Heart left ventricle (tissue), 16 donors: ENCODE measurements around the gene NYAP2. TPM values are rescaled to one million over a fixed set of nuclear protein-coding genes. Genes with fewer than 3 reads are reported as not detected.

ENCODE experiments used
- ATAC-seq, 4 donors: fragments of 200-7000 bp; cut with Tn5 transposase; one replicate each; pipeline ENCODE4 v1.9.1; 2020 to 2022; ENCODE audit warnings: moderate library complexity in 4 of 4, mild to moderate bottlenecking in 3 of 4, moderate number of reproducible peaks in 1 of 4
- DNase-seq, 5 donors: peaks; one replicate each; pipeline ENCODE4 v3.0.0-alpha.2; 2020
- H3K27ac ChIP-seq, 12 donors: fragments of 200-600 bp; sonication (generic) in 4 of 12; one replicate each; pipeline versions ENCODE4 v1.5.0 to v1.8.0; 2016 to 2022; ENCODE audit warnings: mild to moderate bottlenecking in 2 of 12
- H3K27me3 ChIP-seq, 9 donors: fragments of 200-600 bp; sonication (generic) in 2 of 9; one replicate each; pipeline versions ENCODE4 v1.5.1 to v1.8.0; 2016 to 2022; ENCODE audit warnings: mild to moderate bottlenecking in 3 of 9
- H3K36me3 ChIP-seq, 9 donors: fragments of 200-600 bp; sonication (generic) in 2 of 9; one replicate each; pipeline versions ENCODE4 v1.5.0 to v1.8.0; 2018 to 2022; ENCODE audit warnings: mild to moderate bottlenecking in 2 of 9
- H3K4me1 ChIP-seq, 12 donors: fragments of 200-600 bp; sonication (generic) in 4 of 12; one replicate each; pipeline versions ENCODE4 v1.5.0 to v1.8.0; 2016 to 2022; ENCODE audit warnings: mild to moderate bottlenecking in 3 of 12
- H3K4me3 ChIP-seq, 12 donors: fragments of 200-600 bp; sonication (generic) in 4 of 12; one replicate each; pipeline versions ENCODE4 v1.5.0 to v1.8.0; 2017 to 2022; ENCODE audit warnings: mild to moderate bottlenecking in 9 of 12, moderate library complexity in 4 of 12
- H3K9me3 ChIP-seq, 12 donors: fragments of 200-600 bp; sonication (generic) in 4 of 12; one replicate each; pipeline versions ENCODE4 v1.5.0 to v1.8.0; 2016 to 2022; ENCODE audit warnings: mild to moderate bottlenecking in 1 of 12
- CTCF ChIP-seq, 12 donors: fragments of 200-600 bp; sonication (generic) in 4 of 12; IDR thresholded peaks; one replicate each; pipeline versions ENCODE4 v1.5.0 to v1.8.0; 2018 to 2022; ENCODE audit warnings: antibody characterized with exemption in 12 of 12, mild to moderate bottlenecking in 5 of 12
- POLR2A ChIP-seq, 2 donors: fragments of 450-650 bp; IDR thresholded peaks; one replicate each; pipeline ENCODE4 v1.6.1; 2017; ENCODE audit warnings: antibody characterized with exemption in 2 of 2, mild to moderate bottlenecking in 2 of 2, moderate library complexity in 2 of 2
- WGBS, 4 donors: extraction: QIAGEN DNeasy Blood & Tissue Kit in 2 of 4; methylation state at CpG; one replicate each; pipeline versions ENCODE4 v1.1.5 to v1.1.7; 2013 to 2018; 5-methylcytosine and 5-hydroxymethylcytosine counted together
- intact Hi-C, 10 donors: fragments of 100-400 bp; cut with DNase I; formaldehyde crosslinking; loops; one replicate each; pipeline versions ENCODE4 v1.11.1 to v1.14.2; 2022
- long read RNA-seq, 3 donors: library from polyadenylated mRNA; unstranded; transcript quantifications; one replicate each; pipeline ENCODE4 v2.0.0, GENCODE V29; 2020 to 2021
- polyA plus RNA-seq, 2 donors: library from polyadenylated mRNA; stranded (reverse); fragments of 200-250 nt; gene quantifications; one replicate each; pipeline ENCODE4 v1.2.3, GENCODE V29; 2013
- total RNA-seq, 9 donors: library from RNA; depleted of rRNA in 2 of 9; stranded (reverse); fragments of >200 nt in 2 of 9; fragmentation: NEBNext Ultra II Directional in 3 of 9; extraction: Animal tissue kit (Norgen Biotek cat#: 25700) in 3 of 9; gene quantifications; one replicate each; pipeline versions ENCODE4 v1.1.0 to v1.2.4, GENCODE V29; 2016 to 2023
- donor health status: ischemic (EF 13 %, LVEDD 7.1; RV severe dilation, severe dysfunction).
- donor health status: healthy with polysubstance abuse.
- donor health status: DM: no; HTN: yes; CAD: no.
- donor health status: DM: no; HTN: no; CAD: no.
- donor health status: ischemic (EF 25% LVEDD 6.9; RV normal size, moderate dysfunction).
- donor health status: ischemic (EF 25% LVEDD 5.7; RV mildly dilated, moderate dysfunction).
- donor health status: healthy.
- donor health status: DM: yes; HTN: yes; CAD: no.
- donor health status: ischemic (EF 35%, LVEDD 5.7; RV mildly dilated, moderate dysfunction).
- donor health status: nonischemic (EF 11% LVEDD 7.7; RV severe dilation, severe dysfunction).
- donor health status: DM: yes; HTN: yes; CAD: no.
- donor health status: PGD.
- donor health status: ischemic (EF 29% LVEDD 5.4; RV normal size, mild dysfunction).
- donor health status: nonischemic (EF 23%, LVEDD 6.1; RV moderate dilation, normal function).

The NYAP2 gene
- total RNA-seq = not detected
- polyA plus RNA-seq = not detected
- long read RNA-seq, donor 1 = 0 reads
- long read RNA-seq, donor 2 = 0 reads
- long read RNA-seq, donor 3 = 0 reads

DNA sequence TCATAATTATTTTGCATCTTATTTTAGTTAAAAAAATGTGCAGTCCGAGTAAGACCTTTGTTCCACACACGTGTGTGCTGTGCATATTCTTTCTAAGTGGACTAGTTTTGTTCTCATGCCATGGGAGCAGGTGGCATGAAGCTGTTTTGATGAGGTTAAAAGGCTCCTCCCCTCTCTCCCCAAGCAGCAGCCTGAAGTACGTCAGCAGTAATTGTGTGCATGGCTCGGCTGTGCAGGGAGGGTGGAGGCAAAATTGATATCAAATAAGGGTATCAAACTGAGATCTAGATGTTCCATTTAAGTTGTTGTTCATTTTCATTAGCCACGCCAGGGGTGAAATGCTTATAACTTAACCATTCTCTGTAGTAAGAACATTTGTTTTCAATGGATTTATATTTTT is at the start of gene NYAP2:
NYAP2 (plus strand) TSS at position 207 of the 400 bp plus-strand sequence. CDS start 9,171 bp downstream, outside the sequence.
- Histone ChIP-seq H3K27ac (no peak within 1 kb of the TSS), H3K27me3 (no peaks in the 10 kb centered on the region), H3K4me1 (no peaks in the 10 kb centered on the region), H3K36me3 (no peaks in the 10 kb centered on the region), H3K4me3 (no peak within 1 kb of the TSS), H3K9me3 (no peaks in the 10 kb centered on the region)
- intact Hi-C loops = no loop called here
- 55 to 61% (median 58%) methylated on average over 5 of the region's 5 CpGs for WGBS, 4 donors
- no peak for TF ChIP-seq CTCF (IDR thresholded peaks at IDR 0.05)
- TF ChIP-seq POLR2A (IDR thresholded peaks at IDR 0.05) = no peak
- ATAC-seq = no peak
- DNase-seq = no peak

DNA sequence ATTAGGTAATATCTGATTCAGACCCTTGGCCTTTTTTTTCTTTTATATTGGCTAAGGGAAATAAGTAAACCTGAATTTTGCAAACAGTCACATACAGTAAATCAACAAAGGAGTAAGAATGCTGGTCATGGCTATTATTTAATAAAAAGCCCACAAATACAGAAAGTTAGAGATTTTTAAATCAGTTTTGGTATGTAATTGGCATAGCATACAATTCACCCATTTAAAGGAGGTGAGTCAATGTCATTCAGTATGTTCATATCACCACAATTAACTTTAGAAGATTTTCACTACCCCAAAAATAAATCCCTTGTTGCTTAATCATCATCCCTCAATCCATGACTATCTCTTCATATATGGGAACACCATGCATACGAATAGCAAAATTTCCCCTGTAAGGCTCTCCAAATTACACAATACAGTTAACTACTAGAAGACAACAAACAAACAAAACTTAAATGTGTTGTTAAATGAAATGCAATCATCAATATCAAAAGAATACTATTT is 45.9 kb upstream of the NYAP2 start:
- intact Hi-C loops = no loop called here
- 82 to 89% (median 83%) methylated on average over 1 of the region's 1 CpG for WGBS, 4 donors
- no peak overlapping the region for H3K4me3 ChIP-seq

DNA sequence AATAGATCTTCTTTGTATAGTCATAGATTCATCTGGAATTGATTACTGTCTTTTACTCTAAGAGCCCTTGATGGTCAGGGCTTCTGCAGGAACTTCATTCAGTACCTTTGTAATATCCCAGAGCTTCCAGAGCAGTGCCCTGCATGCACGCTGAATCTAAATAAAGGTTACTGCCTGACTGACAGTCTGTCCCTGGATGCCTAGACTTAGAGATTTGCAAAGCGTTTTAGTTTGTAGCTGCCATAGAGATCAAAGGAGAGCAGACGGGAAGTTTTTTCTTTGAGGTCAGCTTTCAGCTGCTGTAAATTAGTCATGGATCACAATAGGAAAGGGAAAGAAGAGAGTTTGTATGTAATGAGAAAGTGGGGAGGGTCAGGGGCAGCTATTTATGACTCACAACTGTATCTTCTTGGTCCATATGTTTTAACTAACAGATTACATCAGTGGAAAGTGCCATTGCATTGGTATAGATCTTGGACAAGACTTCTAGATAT is 45.2 kb upstream of the NYAP2 start:
- intact Hi-C loops = no loop called here
- no peaks in the 10 kb centered on the region for H3K36me3 ChIP-seq
- WGBS, 4 donors = 7 to 10% (median 9%) methylated on average over 3 of the region's 3 CpGs
- no peak for ATAC-seq
- H3K9me3 ChIP-seq = no peaks in the 10 kb centered on the region
- no peak for DNase-seq
- TF ChIP-seq POLR2A (IDR thresholded peaks at IDR 0.05) (no peak), CTCF (IDR thresholded peaks at IDR 0.05) (no peak)
- H3K27me3 ChIP-seq = no peaks in the 10 kb centered on the region
- H3K27ac ChIP-seq = no peak overlapping the region
- no peak overlapping the region for H3K4me3 ChIP-seq
- no peaks in the 10 kb centered on the region for H3K4me1 ChIP-seq

More for the DNA sequence above, 45.9 kb upstream of the NYAP2 start:
- Histone ChIP-seq H3K27ac (no peak overlapping the region), H3K4me1 (no peaks in the 10 kb centered on the region), H3K27me3 (no peaks in the 10 kb centered on the region), H3K9me3 (no peaks in the 10 kb centered on the region), H3K36me3 (no peaks in the 10 kb centered on the region)
- TF ChIP-seq CTCF (IDR thresholded peaks at IDR 0.05) (no peak), POLR2A (IDR thresholded peaks at IDR 0.05) (no peak)
- no peak for ATAC-seq
- DNase-seq = no peak

DNA sequence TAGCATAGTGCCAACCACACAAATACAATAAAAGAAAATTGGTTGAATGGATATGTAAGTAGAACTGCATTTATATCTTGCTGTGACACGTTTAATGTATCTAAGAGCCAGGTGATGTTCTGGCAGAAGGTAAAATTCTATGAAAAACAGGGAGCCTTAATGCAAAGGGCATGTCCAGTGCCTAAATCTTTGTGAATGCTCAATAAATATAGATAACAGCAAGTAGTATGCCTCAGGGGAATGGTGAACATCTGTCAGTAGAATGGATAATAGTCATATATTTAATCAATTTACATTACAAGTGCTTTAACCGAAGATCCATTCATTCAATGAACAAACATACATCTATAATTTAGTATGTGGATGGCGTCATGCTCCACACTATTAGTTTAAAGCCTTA is 43.7 kb upstream of the NYAP2 start:
- no peak overlapping the region for H3K4me3 ChIP-seq
- intact Hi-C loops = no loop called here
- ATAC-seq (no peak), DNase-seq (no peak)
- 70 to 79% (median 74%) methylated on average over 3 of the region's 3 CpGs for WGBS, 4 donors
- H3K27me3 ChIP-seq = no peaks in the 10 kb centered on the region
- no peaks in the 10 kb centered on the region for H3K4me1 ChIP-seq
- H3K27ac ChIP-seq = no peak overlapping the region
- no peak for TF ChIP-seq CTCF (IDR thresholded peaks at IDR 0.05)
- TF ChIP-seq POLR2A (IDR thresholded peaks at IDR 0.05) = no peak
- no peaks in the 10 kb centered on the region for H3K36me3 ChIP-seq
- no peaks in the 10 kb centered on the region for H3K9me3 ChIP-seq
